B cell (primary cell): ENCODE results near the gene SIT1. TPM values are rescaled to one million over a fixed set of nuclear protein-coding genes. Genes with fewer than 3 reads are reported as not detected.

Experiments used
- ATAC-seq: fragments of 200-7000 bp; cut with Tn5 transposase; one replicate; pipeline ENCODE4 v1.10.0; 2021; ENCODE audit warnings: low read depth, mild to moderate bottlenecking, moderate number of reproducible peaks, moderate library complexity
- CTCF ChIA-PET: fragments of 350-600 bp; sonication (Branson Sonifier 250); formaldehyde crosslinking; loops from one replicate; lab custom pipeline; 2021; ENCODE audit warnings: antibody characterized with exemption, inconsistent platforms; lab: Charles Lee
- POLR2A ChIA-PET: fragments of 350-600 bp; sonication (Branson Sonifier 250); formaldehyde crosslinking; loops from one replicate; lab custom pipeline; 2021; ENCODE audit warnings: antibody characterized with exemption; lab: Charles Lee
- DNase-seq: peaks from one replicate; pipeline ENCODE4 v3.0.0; 2013
- H2AFZ ChIP-seq: 2 replicates; pipeline ENCODE4 v1.6.1; 2012; ENCODE audit warnings: mild to moderate bottlenecking, low read depth, low read length; ENCODE audit not compliant: insufficient read depth, poor library complexity, severe bottlenecking
- H3K27ac ChIP-seq, 2 donors: 1 replicate in 1 of 2; 2 replicates in 1 of 2; pipeline ENCODE4 v1.5.1; 2012 to 2013; ENCODE audit warnings: low read length in 2 of 2, mild to moderate bottlenecking in 2 of 2, moderate library complexity in 1 of 2
- H3K27me3 ChIP-seq, 4 experiments: fragments of 200-600 bp in 1 of 4; sonication (generic) in 1 of 4; replicated peaks in 1 of 4; 1 replicate in 2 of 4; 2 replicates in 2 of 4; pipeline versions ENCODE4 v1.6.1 to v1.7.0; 2013 to 2016; ENCODE audit warnings: low read length in 3 of 4, mild to moderate bottlenecking in 2 of 4, mixed read lengths in 1 of 4, moderate library complexity in 1 of 4; ENCODE audit not compliant: insufficient read depth in 4 of 4, control insufficient read depth in 3 of 4; ENCODE audit errors: control extremely low read depth in 1 of 4
- H3K36me3 ChIP-seq, 2 experiments: replicated peaks in 1 of 2; 1 replicate in 1 of 2; 2 replicates in 1 of 2; pipeline versions ENCODE4 v1.6.1 to v1.7.1; 2013; ENCODE audit warnings: low read length in 1 of 2; ENCODE audit not compliant: insufficient read depth in 2 of 2, control insufficient read depth in 1 of 2; ENCODE audit errors: control extremely low read depth in 1 of 2, extremely low read depth in 1 of 2
- H3K4me1 ChIP-seq, 2 donors: fragments of 200-600 bp in 1 of 2; sonication (generic) in 1 of 2; 1 replicate in 1 of 2; 2 replicates in 1 of 2; pipeline versions ENCODE4 v1.5.1 to v1.6.1; 2013 to 2017; ENCODE audit warnings: low read length in 2 of 2; ENCODE audit not compliant: control insufficient read depth in 2 of 2, insufficient read depth in 2 of 2
- H3K4me2 ChIP-seq: replicated peaks from 2 replicates; pipeline ENCODE3; 2012; ENCODE audit warnings: mild to moderate bottlenecking, low read depth, low read length; ENCODE audit not compliant: poor library complexity, severe bottlenecking
- H3K4me3 ChIP-seq, 5 experiments: fragments of 200-600 bp in 1 of 5; sonication (generic) in 1 of 5; 1 replicate in 3 of 5; 2 replicates in 2 of 5; pipeline versions ENCODE4 v1.5.1 to v1.7.0; 2011 to 2016; ENCODE audit warnings: low read length in 4 of 5, mild to moderate bottlenecking in 4 of 5, low read depth in 2 of 5, control low read depth in 1 of 5, moderate library complexity in 1 of 5; ENCODE audit not compliant: insufficient read depth in 1 of 5; ENCODE audit errors: control extremely low read depth in 1 of 5, extremely low read depth in 1 of 5
- H3K79me2 ChIP-seq: fragments of 200-600 bp; sonication (generic); one replicate; pipeline ENCODE4 v1.6.0; 2016; ENCODE audit warnings: low read length; ENCODE audit not compliant: control insufficient read depth, insufficient read depth
- H3K9ac ChIP-seq: fragments of 200-600 bp; sonication (generic); 2 replicates; pipeline ENCODE4 v1.6.1; 2017; ENCODE audit warnings: mild to moderate bottlenecking, low read length, moderate library complexity
- H3K9me3 ChIP-seq, 3 donors: one replicate each; pipeline versions ENCODE4 v1.6.1 to v1.7.1; 2013; ENCODE audit warnings: low read length in 2 of 3; ENCODE audit not compliant: control insufficient read depth in 2 of 3, insufficient read depth in 1 of 3; ENCODE audit errors: control extremely low read depth in 1 of 3
- H4K20me1 ChIP-seq: 2 replicates; pipeline ENCODE4 v1.6.0; 2012; ENCODE audit warnings: mild to moderate bottlenecking, low read length; ENCODE audit not compliant: insufficient read depth, control insufficient read depth, poor library complexity, severe bottlenecking
- H3K27ac Mint-ChIP-seq: one replicate; pipeline ENCODE4 v1.8.0; 2021; ENCODE audit warnings: mixed read lengths
- H3K27me3 Mint-ChIP-seq: one replicate; pipeline ENCODE4 v1.8.0; 2021; ENCODE audit warnings: mixed read lengths
- H3K4me1 Mint-ChIP-seq: one replicate; pipeline ENCODE4 v1.8.0; 2021; ENCODE audit warnings: mixed read lengths
- H3K4me3 Mint-ChIP-seq: one replicate; pipeline ENCODE4 v1.8.0; 2021; ENCODE audit warnings: mixed read lengths
- H3K9me3 Mint-ChIP-seq: one replicate; pipeline ENCODE4 v1.8.0; 2022; ENCODE audit warnings: mixed read lengths; ENCODE audit not compliant: insufficient read depth
- CTCF ChIP-seq: fragments of 200-600 bp; IDR thresholded peaks from one replicate; pipeline ENCODE4 v1.8.0; 2022; ENCODE audit warnings: antibody characterized with exemption, mild to moderate bottlenecking
- EZH2 ChIP-seq: IDR thresholded peaks from 2 replicates; pipeline ENCODE4 v1.6.1; 2012; ENCODE audit warnings: borderline replicate concordance, low read depth, mild to moderate bottlenecking, moderate library complexity, low read length; ENCODE audit not compliant: insufficient read depth, poor library complexity, severe bottlenecking
- WGBS: methylation state at CpG from one replicate; pipeline ENCODE4 v1.1.5; 2013; ENCODE audit warnings: missing lambda C conversion rate; ENCODE audit not compliant: insufficient coverage; 5-methylcytosine and 5-hydroxymethylcytosine counted together
- intact Hi-C: fragments of 100-400 bp; cut with micrococcal nuclease; formaldehyde crosslinking; loops from one replicate; pipeline ENCODE4 v1.10.0; 2022
- polyA plus RNA-seq: library from polyadenylated mRNA; depleted of rRNA; stranded (reverse); fragments of >200 nt; gene quantifications from 2 replicates; pipeline ENCODE4 v1.2.3, GENCODE V29; 2012
- small RNA-seq: library from RNA; depleted of rRNA; stranded (forward); fragments of <200 nt; gene quantifications from one replicate; pipeline ENCODE3, GENCODE V24; 2012; ENCODE audit warnings: low replicate concordance, low read depth; ENCODE audit not compliant: insufficient read length
- total RNA-seq, 2 donors: library from RNA; stranded (reverse); fragments of 120-200 nt in 1 of 2; gene quantifications; 1 replicate in 1 of 2; 2 replicates in 1 of 2; pipeline versions ENCODE4 v1.2.3 to v1.2.4, GENCODE V29; 2013 to 2022

Gene SIT1
- total and polyA plus RNA-seq, 2 donors (not counting 1 experiment from before 2014, with no cell fraction given): 37.1 to 38.5 TPM

- ATAC-seq (no peak), DNase-seq (peak; percentile 14)
- 84% methylated on average over 14 of the region's 14 CpGs for WGBS
- Mint-ChIP-seq H3K4me1 (peaks cover 21% of the 10 kb centered on the region), H3K9me3 (no peaks in the 10 kb centered on the region), H3K4me3 (no peak overlapping the region), H3K27ac (no peak overlapping the region), H3K27me3 (no peaks in the 10 kb centered on the region)
- TF ChIP-seq CTCF (no peak), EZH2 (no peak)
- Histone ChIP-seq H3K4me1 (peaks cover 20 to 31% of the 10 kb centered on the region in 2 donors), H3K9ac (no peak overlapping the region), H3K4me3 (no peak overlapping the region), H3K9me3 (peaks cover 0 to 11% (median 0%) of the 10 kb centered on the region in 3 donors), H3K79me2 (peaks cover 3% of the 10 kb centered on the region), H3K27ac (no peak overlapping the region), H3K27me3 (no peaks in the 10 kb centered on the region), H3K36me3 (no peaks in the 10 kb centered on the region), H4K20me1 (no peaks in the 10 kb centered on the region), H2AFZ (no peak overlapping the region), H3K4me2 (no peak overlapping the region)
- POLR2A ChIA-PET: no interaction called here
- intact Hi-C loops: no loop called here
- CTCF ChIA-PET: interaction anchor here (0.5 to 2.4 kb wide), 7 partner anchors 11 to 700 kb away, joined by 3 to 10 read pairs (median 3); no protein-coding TSS in a partner anchor
Measured at GRCh38 chr9:35599763-35600604, 50.7 kb downstream of the SIT1 start.

Small RNA genes within 50 kb of the gene (small RNA-seq; reads per million reads assigned to genes)
- gene MIR4667 (not detected), gene RMRP (not detected), gene RN7SL22P (not detected)

Other genes with a start within 250 kb of the SIT1 start
- 0.32 and 0.76 TPM in 2 replicates for gene RUSC2, start 160.8 kb downstream of the SIT1 start, total RNA-seq
- gene RUSC2, start 160.8 kb downstream of the SIT1 start, polyA plus RNA-seq: 0.27 and 0.48 TPM in 2 replicates
- gene TESK1, start 45.7 kb downstream of the SIT1 start, total RNA-seq: 94.1 and 94.6 TPM in 2 replicates
- 43.6 and 43.8 TPM in 2 replicates for gene TESK1, start 45.7 kb downstream of the SIT1 start, polyA plus RNA-seq
- gene CD72, start 32.5 kb downstream of the SIT1 start, total RNA-seq: 94.6 and 110 TPM in 2 replicates
- gene CD72, start 32.5 kb downstream of the SIT1 start, polyA plus RNA-seq: 436 and 651 TPM in 2 replicates
- gene RMRP, start 7.1 kb upstream of the SIT1 start, total RNA-seq: 7,890 and 7,920 TPM in 2 replicates
- not detected in 2 replicates for gene RMRP, start 7.1 kb upstream of the SIT1 start, polyA plus RNA-seq
- gene CCDC107, start 7.4 kb upstream of the SIT1 start, total RNA-seq: 33.8 and 41.6 TPM in 2 replicates
- 22.4 and 22.5 TPM in 2 replicates for gene CCDC107, start 7.4 kb upstream of the SIT1 start, polyA plus RNA-seq
- gene ARHGEF39, start 14.3 kb upstream of the SIT1 start, total RNA-seq: 0.53 and 0.62 TPM in 2 replicates
- 0.35 and 0.40 TPM in 2 replicates for gene ARHGEF39, start 14.3 kb upstream of the SIT1 start, polyA plus RNA-seq
- gene CA9, start 23.0 kb upstream of the SIT1 start, total RNA-seq: not detected in 2 replicates
- gene CA9, start 23.0 kb upstream of the SIT1 start, polyA plus RNA-seq: not detected in 2 replicates
- gene TPM2, start 39.0 kb upstream of the SIT1 start, total RNA-seq: 6.0 and 6.3 TPM in 2 replicates
- gene TPM2, start 39.0 kb upstream of the SIT1 start, polyA plus RNA-seq: 2.4 and 9.8 TPM in 2 replicates
- 272 and 280 TPM in 2 replicates for gene TLN1, start 81.3 kb upstream of the SIT1 start, total RNA-seq
- gene TLN1, start 81.3 kb upstream of the SIT1 start, polyA plus RNA-seq: 97.2 and 102 TPM in 2 replicates
- 18.1 and 20.7 TPM in 2 replicates for gene CREB3, start 81.7 kb upstream of the SIT1 start, total RNA-seq
- gene CREB3, start 81.7 kb upstream of the SIT1 start, polyA plus RNA-seq: 12.3 and 14.2 TPM in 2 replicates
- 137 and 158 TPM in 2 replicates for gene GBA2, start 98.3 kb upstream of the SIT1 start, total RNA-seq
- 110 and 114 TPM in 2 replicates for gene GBA2, start 98.3 kb upstream of the SIT1 start, polyA plus RNA-seq
- 42.3 and 44.3 TPM in 2 replicates for gene RGP1, start 98.4 kb upstream of the SIT1 start, total RNA-seq
- gene RGP1, start 98.4 kb upstream of the SIT1 start, polyA plus RNA-seq: 11.4 and 17.6 TPM in 2 replicates
- 3.9 TPM in 2 replicates for gene MSMP, start 103.3 kb upstream of the SIT1 start, total RNA-seq
- gene MSMP, start 103.3 kb upstream of the SIT1 start, polyA plus RNA-seq: 1.6 and 2.3 TPM in 2 replicates
- 4.9 and 8.0 TPM in 2 replicates for gene NPR2, start 140.7 kb upstream of the SIT1 start, total RNA-seq
- 7.6 and 9.2 TPM in 2 replicates for gene NPR2, start 140.7 kb upstream of the SIT1 start, polyA plus RNA-seq
- 5.4 and 5.6 TPM in 2 replicates for gene SPAG8, start 161.3 kb upstream of the SIT1 start, total RNA-seq
- 1.6 and 2.0 TPM in 2 replicates for gene SPAG8, start 161.3 kb upstream of the SIT1 start, polyA plus RNA-seq
- 29.7 and 31.9 TPM in 2 replicates for gene HINT2, start 164.1 kb upstream of the SIT1 start, total RNA-seq
- 20.5 and 33.6 TPM in 2 replicates for gene HINT2, start 164.1 kb upstream of the SIT1 start, polyA plus RNA-seq
- gene FAM221B, start 177.8 kb upstream of the SIT1 start, total RNA-seq: not detected in 2 replicates
- not detected in 2 replicates for gene FAM221B, start 177.8 kb upstream of the SIT1 start, polyA plus RNA-seq
- 13.6 and 14.5 TPM in 2 replicates for gene TMEM8B, start 178.3 kb upstream of the SIT1 start, total RNA-seq
- gene TMEM8B, start 178.3 kb upstream of the SIT1 start, polyA plus RNA-seq: 10.5 and 12.2 TPM in 2 replicates
- not detected in 2 replicates for gene OR13J1, start 219.5 kb upstream of the SIT1 start, total RNA-seq
- gene OR13J1, start 219.5 kb upstream of the SIT1 start, polyA plus RNA-seq: not detected in 2 replicates